NCI-H510A (cell line): Measurements from ENCODE around the gene LAMC3.
"Not testable (repeated sequence)": the region's sequence is repeated elsewhere in the genome, so short reads cannot be mapped to it uniquely, and the experiment has no call there.

Experiments used
- DNase-seq: peaks from one replicate; lab custom pipeline; 2025; lab: John Stamatoyannopoulos, UW

Gene LAMC3

DNA sequence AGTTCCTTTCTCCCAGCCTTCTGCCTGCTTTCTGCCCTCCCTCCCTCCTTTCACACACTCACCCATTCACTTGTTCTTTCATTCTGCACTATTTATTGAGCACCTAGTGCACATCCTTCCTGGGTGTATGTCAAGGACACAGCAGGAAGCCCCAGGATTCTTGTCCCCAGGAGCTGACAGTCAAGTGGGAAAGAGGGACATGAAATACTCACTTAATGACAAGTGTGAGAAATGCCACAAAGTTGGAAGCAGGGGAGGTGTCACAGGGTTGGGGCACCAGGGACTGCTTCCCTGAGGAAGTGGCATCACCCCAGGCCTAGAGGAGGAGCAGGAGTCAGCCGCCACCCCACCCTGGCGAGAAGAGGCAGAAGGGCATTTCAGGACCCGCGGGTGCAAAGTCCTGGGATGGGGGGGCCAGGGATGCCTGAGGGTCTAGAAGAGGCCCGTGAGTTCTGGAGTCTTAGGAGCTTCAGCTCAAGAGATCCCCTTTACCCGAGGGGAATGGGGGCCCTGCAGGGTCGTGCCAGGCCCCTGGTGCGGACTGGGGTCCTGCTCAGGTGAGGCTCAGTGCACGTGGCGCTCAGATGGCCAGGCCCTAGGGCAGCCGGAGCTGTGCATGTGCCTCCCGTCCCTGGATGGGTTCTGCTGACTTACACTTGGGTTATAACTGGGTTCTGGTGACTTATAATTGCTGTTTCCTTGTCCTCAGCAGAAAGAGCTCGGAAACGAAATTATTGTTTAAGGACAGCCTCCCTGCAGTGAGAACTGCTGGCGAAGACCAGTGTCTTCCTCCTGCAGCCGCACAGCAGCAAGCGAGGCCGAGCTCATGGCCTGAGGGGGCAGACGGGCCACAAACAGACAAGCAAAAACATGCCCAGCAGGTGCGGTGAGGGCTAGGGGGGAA, 16.9 kb upstream of the LAMC3 start:
- DNase-seq, result no peak

DNA sequence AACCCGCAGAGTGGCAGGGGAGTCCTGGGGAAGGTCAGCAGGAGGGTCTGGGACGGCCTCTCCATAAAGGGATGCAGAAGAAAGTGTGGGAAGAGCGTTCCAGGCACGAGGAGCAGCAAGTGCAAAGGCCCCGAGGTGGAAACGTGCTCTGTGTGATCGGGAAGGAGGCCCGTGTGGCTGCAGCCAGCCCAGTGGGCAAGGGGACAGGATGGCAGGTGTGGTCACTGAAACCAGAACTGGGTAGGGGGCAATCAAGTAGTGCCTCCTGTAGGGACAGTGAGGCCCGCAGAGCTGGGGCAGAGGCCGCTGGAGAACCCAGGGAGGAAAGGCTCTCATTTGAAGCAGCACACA, 16.3 kb upstream of the LAMC3 start:
- DNase-seq, result no peak

DNA sequence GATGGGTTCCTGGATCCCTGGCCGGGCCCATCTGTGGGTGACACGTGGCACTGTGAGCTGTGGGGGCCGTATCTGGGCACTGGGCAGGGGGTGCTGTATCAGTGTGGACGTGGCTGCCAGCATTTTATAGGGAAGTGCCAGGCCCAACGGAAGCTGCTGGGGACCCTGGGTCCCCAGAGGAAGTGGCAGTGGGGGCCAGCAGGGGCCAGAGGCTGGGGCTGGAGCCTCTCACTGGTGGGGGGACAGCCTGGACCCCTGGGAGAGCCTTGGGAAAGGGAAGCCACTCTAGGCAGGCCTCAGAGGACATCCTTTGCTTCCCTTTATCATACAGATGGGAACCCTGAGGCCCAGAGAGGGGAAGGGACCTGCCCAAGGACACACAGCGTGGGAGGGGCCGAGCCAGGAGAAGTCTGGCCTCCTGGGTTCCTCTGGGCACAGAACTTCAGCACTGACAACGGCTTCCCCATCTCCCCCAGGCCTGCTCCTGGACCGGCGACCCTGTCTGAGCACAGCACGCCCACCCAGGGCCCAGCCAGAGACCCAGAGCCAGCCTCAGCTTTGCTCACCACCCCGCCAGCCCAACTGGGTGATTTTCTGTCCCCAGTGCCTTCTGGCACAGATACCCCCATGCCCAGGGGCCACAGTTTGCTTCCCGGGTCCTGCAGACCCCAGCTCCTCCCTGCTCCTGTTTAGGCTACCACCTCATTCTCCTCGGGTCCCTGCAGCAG, 15.5 kb upstream of the LAMC3 start:
- DNase-seq, result no peak

DNA sequence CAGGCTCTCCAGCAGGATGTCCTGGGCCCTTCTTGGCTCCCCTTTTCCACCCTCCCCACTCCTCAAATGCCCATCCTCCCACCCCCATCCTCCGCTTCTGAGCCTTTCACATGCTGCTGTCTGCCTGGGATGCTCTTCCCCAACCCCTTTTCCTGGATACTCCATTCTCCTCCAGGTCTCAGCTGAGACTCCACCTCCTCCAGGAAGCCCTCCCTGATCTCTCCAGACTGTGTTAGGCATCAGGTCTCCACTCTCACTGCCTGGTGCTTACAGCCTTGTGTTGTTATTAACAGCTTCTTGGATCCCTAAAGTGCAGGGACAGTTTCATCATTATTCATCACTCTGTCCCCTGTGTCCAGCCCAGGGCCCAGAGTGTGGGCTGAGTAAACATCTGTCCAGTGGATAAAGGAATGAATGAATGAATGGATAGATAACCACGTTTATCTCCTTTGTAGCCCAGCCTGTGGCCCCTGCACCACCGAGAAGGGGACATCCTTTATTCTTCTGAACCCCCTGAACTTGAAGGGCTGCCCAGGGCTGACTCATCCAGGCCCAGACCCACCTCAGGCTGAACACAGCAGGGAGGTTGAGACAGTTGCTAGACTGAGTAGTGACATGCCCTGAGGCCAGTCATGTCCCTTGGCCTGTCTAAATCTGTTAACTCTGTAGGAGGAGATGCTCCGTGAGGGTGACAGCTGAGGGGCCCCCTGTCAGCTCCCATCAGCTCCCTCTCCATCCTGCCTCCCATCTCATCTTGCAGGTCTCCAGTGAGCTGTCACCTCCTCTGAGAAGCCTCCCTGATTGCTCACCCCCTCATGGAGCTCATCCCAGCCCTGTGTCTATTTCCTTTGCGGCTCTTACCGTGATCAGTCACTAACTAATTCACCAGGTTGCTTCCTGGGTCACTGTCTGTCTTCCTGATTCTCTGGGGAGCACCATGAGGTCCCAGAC, 14.6 kb upstream of the LAMC3 start:
- DNase-seq, result no peak

DNA sequence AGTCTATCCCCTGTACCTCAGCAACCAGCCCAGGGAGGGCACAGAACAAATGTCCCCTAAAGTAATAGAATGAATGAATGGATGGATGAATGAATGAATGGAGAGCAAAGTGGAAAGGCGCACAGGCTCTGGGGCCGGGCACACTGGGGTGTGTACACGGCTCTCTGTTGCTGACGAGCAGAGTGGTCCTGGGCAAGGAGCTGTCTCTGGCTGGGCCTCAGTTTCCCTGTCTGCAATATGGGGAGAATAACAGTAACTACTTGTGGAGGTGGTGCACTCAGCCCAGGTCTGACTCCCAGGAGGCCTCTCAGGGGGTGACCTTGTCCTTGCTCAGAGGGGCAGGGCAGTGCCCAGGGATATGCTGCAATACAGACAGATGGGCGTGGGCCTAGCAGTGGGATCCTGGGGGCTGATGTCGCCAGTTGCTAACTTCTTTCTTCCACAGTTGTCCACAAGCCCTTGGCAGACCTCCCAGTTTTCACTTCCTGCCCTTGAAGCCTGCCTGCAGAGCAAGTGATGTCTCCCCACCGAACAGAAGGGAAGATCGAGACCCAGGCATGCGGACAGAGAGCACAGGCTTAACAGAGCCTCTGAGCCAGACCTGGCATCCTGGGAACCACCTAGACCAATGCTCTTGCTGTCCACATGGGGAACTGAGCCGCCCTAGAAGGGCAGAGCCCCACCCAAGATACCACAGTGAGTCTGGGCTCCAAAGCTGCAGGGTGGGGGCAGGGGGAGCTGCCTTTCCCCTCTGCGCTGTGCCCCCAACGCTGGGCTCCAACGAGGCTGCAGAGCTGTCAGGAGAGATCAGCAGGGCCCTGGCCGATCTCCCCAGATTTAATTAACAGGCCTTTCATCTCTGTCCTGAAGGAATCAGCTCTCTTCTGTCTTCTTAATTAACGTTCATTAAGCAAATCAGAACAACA, 13.6 kb upstream of the LAMC3 start:
- DNase-seq, result no peak

DNA sequence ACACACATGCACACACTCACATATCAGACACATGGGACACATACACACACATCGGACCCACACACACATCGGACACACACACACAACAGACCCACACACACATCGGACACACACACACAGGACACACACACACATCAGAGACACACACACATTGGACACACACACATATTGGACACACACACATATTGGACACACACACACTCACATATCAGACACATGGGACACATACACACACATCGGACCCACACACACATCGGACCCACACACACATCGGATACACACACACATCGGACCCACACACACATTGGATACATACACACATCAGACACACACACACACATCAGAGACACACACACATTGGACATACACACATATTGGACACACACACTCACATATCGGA, 12.8 kb upstream of the LAMC3 start:
- DNase-seq, result no peak

DNA sequence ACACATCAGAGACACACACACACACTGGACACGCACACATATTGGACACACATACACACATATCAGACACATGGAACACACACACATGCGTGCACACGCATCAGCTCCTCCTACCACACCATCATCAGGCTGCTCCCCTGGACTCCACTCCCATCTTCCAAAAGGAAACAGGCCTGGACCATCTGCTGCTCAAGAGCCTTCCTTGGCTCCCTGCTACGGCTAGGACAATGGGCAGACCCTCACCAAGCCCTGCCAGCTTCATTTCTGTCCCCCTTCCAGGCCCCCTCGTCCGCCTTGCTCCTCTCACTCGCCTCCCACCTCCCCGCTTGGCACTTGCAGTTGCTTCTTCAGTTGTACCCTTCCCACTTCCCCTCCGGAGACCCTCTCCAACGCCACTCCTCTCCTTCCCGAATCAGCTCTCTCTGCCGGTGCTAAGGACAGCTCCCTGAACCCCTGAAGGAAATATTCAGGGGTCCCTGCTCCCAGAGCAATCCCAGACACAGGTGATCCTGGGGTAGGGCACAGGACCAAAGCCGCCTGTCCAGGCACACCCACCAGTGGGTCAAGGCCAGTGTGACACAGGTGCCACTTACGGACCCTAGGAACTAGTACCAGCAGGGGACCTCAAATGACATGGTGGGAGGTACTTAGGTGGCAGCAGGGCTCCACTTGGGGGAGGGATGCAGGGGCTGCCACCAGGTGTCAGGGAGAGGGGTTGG, 12.1 kb upstream of the LAMC3 start:
- DNase-seq, result no peak

DNA sequence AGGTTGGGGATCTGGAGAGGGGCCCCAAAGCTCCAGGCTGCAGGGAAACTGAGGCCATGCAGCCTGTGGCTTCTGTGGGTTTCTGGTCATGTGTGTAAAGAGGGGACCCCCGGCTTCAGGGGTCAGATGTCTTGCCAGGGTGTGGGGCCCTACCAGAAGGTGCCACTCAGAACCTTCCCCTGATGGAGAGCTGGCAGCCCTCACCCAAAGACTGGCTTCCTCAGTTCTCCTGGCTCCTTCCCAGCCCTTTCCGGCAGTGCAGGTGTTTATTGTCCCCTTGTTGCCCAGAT, 11.6 kb upstream of the LAMC3 start:
- DNase-seq, result no peak

DNA sequence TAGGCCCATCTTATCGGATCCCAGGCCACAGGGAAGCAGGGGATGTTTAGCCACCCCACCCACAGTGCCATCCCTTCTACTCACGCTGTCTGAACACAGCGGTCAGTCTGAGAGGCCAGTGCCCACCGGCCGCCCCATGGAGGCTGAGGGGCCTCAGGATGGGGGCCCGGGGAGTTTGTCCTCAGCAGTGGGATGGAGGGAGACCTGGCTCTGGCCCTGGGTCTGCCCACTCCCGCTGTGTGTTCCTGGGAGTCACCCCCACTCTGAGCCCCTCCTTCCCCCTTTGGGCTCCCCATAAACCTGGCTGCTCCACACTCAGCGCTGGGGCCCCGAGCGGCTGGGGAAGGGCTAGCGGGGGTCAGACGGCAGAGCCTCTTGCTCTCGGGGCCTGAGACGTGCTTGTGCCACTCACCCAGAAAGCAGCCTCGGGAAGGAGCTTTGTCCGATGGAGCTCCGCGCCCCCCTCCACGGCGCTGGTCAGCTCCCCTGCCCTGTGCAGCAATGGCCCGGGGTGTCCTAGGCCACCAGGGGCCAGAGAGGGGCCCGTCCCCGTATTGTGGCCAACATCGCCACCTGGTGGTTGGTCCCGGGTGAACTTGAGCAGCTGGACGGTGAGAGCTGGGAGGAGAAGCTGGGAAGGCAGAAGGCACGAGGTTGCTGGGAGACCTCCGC, 10.9 kb upstream of the LAMC3 start:
- peak; percentile 47 for DNase-seq

DNA sequence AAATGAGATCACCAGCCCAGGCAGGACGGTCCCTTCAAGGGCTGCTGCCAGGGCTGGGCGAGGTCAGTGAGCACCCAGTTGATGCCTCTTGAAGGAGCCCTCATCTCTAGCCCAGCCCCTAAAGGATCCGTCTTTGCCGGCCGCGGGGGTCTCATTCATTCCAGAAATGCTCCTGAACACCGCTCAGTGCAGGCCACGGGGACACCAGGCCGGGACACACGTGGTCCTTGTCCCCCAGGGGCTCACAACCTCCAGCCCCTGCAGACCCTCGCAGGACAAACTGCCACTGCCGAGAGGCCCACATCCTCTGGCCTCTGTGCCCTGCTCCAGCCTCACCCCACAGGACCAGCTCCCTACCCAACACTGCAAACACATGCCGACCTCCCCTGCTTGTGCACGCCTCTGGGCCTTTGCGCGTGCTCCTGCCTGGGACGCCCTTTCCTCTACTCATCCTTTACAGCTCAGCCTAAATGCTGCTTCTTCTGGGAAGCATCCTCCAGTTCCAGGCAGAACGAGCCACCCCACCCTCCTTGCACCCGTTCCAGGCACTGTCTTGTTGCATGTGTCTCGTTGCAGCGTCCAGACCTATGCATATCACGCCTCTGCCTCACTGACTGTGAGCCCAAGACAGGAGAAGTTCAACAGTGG, 10.3 kb upstream of the LAMC3 start:
- no peak for DNase-seq

DNA sequence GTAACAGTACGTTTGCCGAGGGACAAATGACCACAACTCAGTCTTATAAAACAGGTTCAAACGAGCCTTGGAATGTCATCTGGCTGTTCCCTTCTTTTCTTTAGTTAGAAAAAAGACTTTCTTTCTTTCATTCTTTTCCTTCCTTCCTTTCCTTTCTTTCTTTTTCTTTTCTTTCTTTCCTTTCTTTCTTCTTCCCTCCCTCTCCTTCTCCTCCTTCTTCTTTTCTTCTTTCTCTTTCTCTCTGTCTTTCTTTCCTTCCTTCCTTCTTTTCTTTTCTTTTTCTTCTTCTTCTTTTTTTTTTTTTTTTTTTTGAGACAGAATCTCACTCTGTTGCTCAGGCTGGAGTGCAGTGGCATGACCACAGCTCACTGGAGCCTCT, 9.7 kb upstream of the LAMC3 start:
- DNase-seq, result no peak

DNA sequence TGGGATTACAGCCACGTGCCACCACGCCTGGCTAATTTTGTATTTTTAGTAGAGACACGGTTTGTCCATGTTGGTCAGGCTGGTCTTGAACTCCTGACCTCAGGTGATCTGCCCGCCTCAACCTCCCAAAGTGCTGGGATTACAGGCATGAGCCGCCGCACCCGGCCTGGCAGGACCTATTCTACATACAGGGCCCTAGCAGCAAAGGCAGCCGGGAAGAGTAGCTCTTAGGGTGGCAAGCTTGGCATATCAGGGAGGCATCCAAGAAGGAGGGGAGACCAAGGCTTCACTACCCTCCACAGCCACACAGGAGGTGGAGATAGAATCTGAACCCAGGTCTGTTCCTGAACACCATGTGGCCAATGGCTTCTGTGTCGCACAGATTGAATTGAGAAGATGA, 8.4 kb upstream of the LAMC3 start:
- not testable (repeated sequence) for DNase-seq

DNA sequence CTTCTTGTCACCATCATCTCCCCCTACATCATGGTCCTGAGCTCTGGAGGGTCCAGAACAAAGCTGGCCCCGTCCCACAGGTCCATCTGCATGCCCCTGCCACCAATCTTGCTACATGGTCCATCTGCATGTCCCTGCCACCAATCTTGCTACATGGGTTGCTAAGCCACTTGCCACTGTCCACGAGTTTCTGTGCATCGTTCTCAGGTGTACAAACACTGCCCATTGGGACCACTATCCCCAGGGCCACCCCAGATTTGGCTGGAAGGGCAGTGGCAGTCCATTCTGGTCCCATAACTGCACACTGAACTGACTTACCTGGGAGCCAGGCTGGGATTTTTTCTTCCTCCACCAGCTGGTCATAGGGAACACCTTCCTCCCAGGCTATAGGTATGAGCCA, 8.0 kb upstream of the LAMC3 start:
- no peak for DNase-seq

DNA sequence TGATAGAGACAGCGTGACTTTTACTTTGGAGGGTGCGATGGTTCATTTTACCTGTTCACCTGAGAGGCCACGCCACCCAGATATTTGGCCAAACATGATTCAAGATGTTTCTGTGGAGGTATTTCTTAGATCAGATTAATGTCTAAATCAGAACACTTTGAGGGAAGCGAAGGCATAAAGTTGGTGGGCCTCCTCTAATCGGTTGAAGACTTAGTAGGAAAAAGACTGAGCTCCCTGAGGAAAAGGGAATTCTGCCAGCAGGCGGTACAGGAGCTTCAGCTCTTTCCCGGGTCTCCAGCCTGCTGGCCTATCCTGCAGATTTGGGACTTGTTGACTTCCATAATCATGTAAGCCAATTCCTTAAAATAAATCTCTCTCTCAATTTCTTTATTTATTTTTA, 7.0 kb upstream of the LAMC3 start:
- no peak for DNase-seq

DNA sequence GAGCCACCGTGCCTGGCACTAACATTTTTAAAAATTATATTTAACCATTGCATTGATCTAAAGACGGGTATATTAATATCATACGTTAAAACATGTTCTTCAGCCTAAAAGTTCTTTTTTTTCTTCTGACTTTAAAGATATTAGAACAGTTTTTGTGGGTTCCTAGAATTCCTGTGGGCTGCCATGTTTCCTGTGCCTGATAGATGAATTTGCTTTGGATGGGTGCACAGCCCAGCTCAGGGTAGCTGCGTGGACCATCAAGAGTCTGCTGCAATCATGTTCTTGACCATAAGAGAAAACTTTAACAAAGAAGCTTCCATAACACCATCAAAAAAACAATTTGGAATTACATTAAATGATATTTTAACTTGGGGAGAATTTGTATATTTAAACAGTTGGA, 2.4 kb upstream of the LAMC3 start:
- DNase-seq, result no peak

DNA sequence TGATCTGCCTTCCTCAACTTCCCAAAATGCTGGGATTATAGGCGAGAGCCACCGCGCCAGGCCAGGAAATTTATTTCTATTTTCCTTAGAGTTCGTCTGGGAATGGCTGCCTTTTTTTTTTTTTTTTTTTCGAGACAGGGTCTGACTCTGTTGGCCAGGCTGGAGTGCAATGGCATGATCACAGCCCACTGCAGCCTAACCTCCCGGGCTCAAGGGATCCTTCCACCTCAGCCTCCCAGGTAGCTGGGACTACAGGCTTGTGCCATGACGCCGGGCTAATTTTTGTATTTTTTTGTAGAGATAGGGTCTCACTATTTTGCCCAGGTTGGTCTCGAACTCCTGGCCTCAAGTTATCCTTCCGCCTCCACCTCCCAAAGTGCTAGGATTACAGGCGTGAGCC, 888 bp upstream of the LAMC3 start:
- no peak for DNase-seq

DNA sequence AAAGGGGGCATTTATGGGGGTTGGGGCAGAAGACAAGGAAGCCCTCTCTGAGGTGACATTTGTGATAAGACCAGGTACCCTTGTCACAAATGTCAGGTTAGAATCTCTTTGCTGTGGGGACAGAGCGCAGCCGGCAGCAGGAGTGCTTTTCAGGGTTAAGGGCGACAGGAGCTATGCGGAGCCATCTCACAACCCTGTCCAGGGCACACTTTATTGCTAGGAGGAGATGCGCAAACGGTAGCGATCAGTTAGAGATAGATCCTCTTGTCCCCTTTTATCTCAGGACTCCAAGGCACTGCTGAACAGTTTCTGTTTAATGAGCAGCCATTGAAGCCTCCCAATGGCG, 438 bp upstream of the LAMC3 start:
- DNase-seq, result no peak

DNA sequence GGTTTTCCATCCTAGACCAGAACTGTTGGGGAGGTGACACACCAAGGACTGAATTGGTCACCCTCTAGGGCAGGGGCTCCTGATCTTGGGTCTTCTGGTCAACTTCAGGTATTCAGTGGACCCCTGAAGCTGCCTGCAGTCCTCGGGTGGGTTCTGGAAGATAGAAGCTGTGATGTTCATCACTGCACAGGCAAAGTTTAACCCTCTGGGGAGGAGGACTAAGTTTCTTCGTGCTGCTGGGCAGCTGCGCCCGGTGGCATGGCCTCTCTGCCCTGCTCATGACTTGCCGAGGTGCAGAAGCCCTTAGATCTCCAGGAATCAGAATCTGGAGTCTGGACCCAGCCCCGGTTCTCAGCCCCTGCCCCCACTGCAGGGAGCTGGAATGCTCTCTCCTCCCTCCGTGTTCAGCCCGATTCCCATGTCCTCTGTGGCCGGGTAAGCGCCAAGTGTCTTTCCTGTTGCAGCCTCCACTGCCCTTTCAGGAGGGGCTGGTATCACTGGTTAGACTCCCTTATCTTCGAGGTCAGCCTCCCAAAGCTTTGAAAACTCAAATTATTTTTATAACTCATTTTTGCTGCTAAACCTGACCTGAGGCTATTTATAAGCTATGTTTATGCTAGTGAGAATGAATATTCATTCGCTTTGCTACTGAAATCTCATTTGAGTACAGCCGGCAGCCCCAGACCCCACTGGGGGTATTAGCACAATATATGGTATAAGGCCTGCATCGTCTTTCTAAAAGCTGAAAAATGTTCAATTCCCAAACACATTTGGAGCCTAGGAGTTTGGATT, 1.7 kb downstream of the LAMC3 start:
- DNase-seq, result no peak
